Ishikawa (cell line): Measurements from ENCODE around the gene WWC1.

Source experiments
- EP300 ChIP-seq: IDR thresholded peaks from 2 replicates; pipeline ENCODE4 v1.6.1; 2012; ENCODE audit warnings: borderline replicate concordance
- RAD21 ChIP-seq: IDR thresholded peaks from 2 replicates; pipeline ENCODE4 v1.6.1; 2012; ENCODE audit warnings: low read depth
- TCF12 ChIP-seq: IDR thresholded peaks from 2 replicates; pipeline ENCODE4 v1.6.1; 2012; ENCODE audit warnings: low read depth
- TF ChIP-seq, protein P1 (sequence below): IDR thresholded peaks from 2 replicates; pipeline ENCODE4 v1.6.1; 2012
- TF ChIP-seq, protein P2 (sequence below): IDR thresholded peaks from 2 replicates; pipeline ENCODE4 v1.6.1; 2012; ENCODE audit warnings: low read depth, mild to moderate bottlenecking
- TF ChIP-seq, protein P3 (sequence below): IDR thresholded peaks from 2 replicates; pipeline ENCODE4 v1.6.1; 2012

DNA sequence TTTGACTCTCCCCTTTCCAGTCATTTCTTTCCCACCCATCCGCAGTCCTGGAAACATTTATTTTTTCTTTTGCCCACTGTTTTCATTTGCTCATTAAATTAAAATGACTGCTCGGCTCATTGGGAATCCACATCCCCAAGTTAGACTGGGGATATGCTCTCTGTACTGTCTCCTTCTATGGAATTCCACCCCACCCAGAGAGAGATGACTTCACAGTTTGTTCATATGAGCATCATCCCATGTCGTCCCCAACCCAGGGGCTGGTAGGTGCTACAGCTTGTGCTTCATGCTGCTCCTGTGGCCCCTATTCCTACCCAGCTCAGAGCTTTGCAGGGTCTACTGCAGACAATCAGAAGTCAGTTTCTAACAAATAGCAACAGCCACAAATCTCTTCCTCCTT, 178.4 kb downstream of the WWC1 start:
- no peak for TF ChIP-seq RAD21
- TF ChIP-seq EP300 = no peak
- TF ChIP-seq, protein P1, sequence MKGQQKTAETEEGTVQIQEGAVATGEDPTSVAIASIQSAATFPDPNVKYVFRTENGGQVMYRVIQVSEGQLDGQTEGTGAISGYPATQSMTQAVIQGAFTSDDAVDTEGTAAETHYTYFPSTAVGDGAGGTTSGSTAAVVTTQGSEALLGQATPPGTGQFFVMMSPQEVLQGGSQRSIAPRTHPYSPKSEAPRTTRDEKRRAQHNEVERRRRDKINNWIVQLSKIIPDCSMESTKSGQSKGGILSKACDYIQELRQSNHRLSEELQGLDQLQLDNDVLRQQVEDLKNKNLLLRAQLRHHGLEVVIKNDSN = no peak
- TF ChIP-seq, protein P2, sequence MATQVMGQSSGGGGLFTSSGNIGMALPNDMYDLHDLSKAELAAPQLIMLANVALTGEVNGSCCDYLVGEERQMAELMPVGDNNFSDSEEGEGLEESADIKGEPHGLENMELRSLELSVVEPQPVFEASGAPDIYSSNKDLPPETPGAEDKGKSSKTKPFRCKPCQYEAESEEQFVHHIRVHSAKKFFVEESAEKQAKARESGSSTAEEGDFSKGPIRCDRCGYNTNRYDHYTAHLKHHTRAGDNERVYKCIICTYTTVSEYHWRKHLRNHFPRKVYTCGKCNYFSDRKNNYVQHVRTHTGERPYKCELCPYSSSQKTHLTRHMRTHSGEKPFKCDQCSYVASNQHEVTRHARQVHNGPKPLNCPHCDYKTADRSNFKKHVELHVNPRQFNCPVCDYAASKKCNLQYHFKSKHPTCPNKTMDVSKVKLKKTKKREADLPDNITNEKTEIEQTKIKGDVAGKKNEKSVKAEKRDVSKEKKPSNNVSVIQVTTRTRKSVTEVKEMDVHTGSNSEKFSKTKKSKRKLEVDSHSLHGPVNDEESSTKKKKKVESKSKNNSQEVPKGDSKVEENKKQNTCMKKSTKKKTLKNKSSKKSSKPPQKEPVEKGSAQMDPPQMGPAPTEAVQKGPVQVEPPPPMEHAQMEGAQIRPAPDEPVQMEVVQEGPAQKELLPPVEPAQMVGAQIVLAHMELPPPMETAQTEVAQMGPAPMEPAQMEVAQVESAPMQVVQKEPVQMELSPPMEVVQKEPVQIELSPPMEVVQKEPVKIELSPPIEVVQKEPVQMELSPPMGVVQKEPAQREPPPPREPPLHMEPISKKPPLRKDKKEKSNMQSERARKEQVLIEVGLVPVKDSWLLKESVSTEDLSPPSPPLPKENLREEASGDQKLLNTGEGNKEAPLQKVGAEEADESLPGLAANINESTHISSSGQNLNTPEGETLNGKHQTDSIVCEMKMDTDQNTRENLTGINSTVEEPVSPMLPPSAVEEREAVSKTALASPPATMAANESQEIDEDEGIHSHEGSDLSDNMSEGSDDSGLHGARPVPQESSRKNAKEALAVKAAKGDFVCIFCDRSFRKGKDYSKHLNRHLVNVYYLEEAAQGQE = no peak
- TF ChIP-seq, protein P3, sequence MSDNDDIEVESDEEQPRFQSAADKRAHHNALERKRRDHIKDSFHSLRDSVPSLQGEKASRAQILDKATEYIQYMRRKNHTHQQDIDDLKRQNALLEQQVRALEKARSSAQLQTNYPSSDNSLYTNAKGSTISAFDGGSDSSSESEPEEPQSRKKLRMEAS = no peak
- no peak for TF ChIP-seq TCF12
